ENCODE results near the gene LPP.

- TF ChIP-seq CTCF (IDR thresholded peaks at IDR 0.05) = no peak
- TF ChIP-seq POLR2A (IDR thresholded peaks at IDR 0.05; ENCODE audit: low read depth) = no peak
- TF ChIP-seq POLR2AphosphoS5 (IDR thresholded peaks at IDR 0.05) = no peak
- no peak for TF ChIP-seq EP300 (IDR thresholded peaks at IDR 0.05)
Observed at GRCh38 chr3:188677344-188677743, 523.4 kb downstream of the LPP start.
